K562 (cell line): ENCODE results near the gene GOLPH3L. TPM values are rescaled to one million over a fixed set of nuclear protein-coding genes. Genes with fewer than 3 reads are reported as not detected.
A peak's percentile ranks its signal among the peaks of the same experiment; 100 is the strongest.

Experiments used
- CEBPZ ChIP-seq: fragments of 150-350 bp; IDR thresholded peaks from 2 replicates; pipeline ENCODE4 v1.6.1; 2014; ENCODE audit warnings: low read depth, mild to moderate bottlenecking, low read length, borderline replicate concordance
- HDAC6 ChIP-seq: IDR thresholded peaks from 2 replicates; pipeline ENCODE4 v1.6.1; 2012; ENCODE audit warnings: low read depth, mild to moderate bottlenecking, control low read depth, inconsistent platforms, low read length, moderate library complexity
- HEY1 ChIP-seq: fragments of 250-450 bp; sonication (Bioruptor Pico); IDR thresholded peaks from 2 replicates; pipeline ENCODE4 v1.5.0; 2020; ENCODE audit warnings: mild to moderate bottlenecking, moderate library complexity, borderline replicate concordance
- MGA ChIP-seq: fragments of 450-650 bp; IDR thresholded peaks from 2 replicates; pipeline ENCODE4 v1.6.1; 2016; ENCODE audit warnings: mild to moderate bottlenecking, moderate library complexity
- PCBP2 ChIP-seq: fragments of 200-400 bp; formaldehyde crosslinking; IDR thresholded peaks from 2 replicates; pipeline ENCODE4 v1.6.1; 2018; ENCODE audit warnings: low read length, low read depth, mild to moderate bottlenecking, moderate library complexity; ENCODE audit not compliant: poor library complexity, severe bottlenecking
- RB1 ChIP-seq: fragments of 450-650 bp; IDR thresholded peaks from 2 replicates; pipeline ENCODE4 v1.6.1; 2017; ENCODE audit warnings: low read depth, mild to moderate bottlenecking
- SMAD3 ChIP-seq: fragments of 450-650 bp; formaldehyde crosslinking; conservative IDR thresholded peaks from 2 replicates; pipeline ENCODE4 v1.4.0; 2020; ENCODE audit warnings: mild to moderate bottlenecking
- TAF9B ChIP-seq: fragments of 450-650 bp; IDR thresholded peaks from 2 replicates; pipeline ENCODE4 v1.6.1; 2018; ENCODE audit warnings: mild to moderate bottlenecking; ENCODE audit not compliant: partially characterized antibody
- ZNF668 ChIP-seq: fragments of 250-450 bp; sonication (Bioruptor Pico); IDR thresholded peaks from 2 replicates; pipeline ENCODE4 v1.8.0; 2022; ENCODE audit warnings: mild to moderate bottlenecking, inconsistent platforms
- polyA plus RNA-seq, 8 experiments: library from polyadenylated mRNA; depleted of rRNA in 4 of 8; stranded (reverse) in 5 of 8; unstranded in 3 of 8; fragments of >200 nt; fragmentation: Nextera tagmentation in 2 of 8; fragmentation: Illumina TruSeq in 1 of 8; extraction: Ambion mirVana in 2 of 8; extraction: Trizol in 1 of 8; gene quantifications; 2 replicates each; pipeline versions ENCODE4 v1.2.1 to v1.2.3, GENCODE V29; 2011 to 2014; ENCODE audit warnings: inconsistent platforms in 1 of 8, missing spikeins in 1 of 8
- total RNA-seq, 7 experiments: library from RNA; depleted of rRNA in 6 of 7; stranded (reverse); fragments of >200 nt in 6 of 7; fragmentation: Illumina TruSeq in 2 of 7; extraction: Trizol in 2 of 7; gene quantifications; 2 replicates each; pipeline versions ENCODE4 v1.2.1 to v1.2.3, GENCODE V29; 2011 to 2021; ENCODE audit warnings: low replicate concordance in 1 of 7

The GOLPH3L gene
- total and polyA plus RNA-seq, 9 of the 15 experiments (the other 6 are each of a cell fraction or from before 2014, with no cell fraction given): 8.1 to 42.1 (median 21.6) TPM

GRCh38 chr1:150613061-150613920 lies 83.7 kb downstream of the GOLPH3L start (continued):
- TF ChIP-seq MGA (peak; percentile 76), HEY1 (CRISPR knock-in tag) (no peak), PCBP2 (no peak), CEBPZ (no peak), RB1 (no peak), TAF9B (peak; percentile 75), ZNF668 (CRISPR knock-in tag) (no peak), HDAC6 (no peak), SMAD3 (CRISPR knock-in tag) (0 out of 2 replicates have a peak, but pooled peaks have one; percentile 63)
